K562 (cell line): ENCODE data around the gene CCNT2. TPM values are rescaled to one million over a fixed set of nuclear protein-coding genes. Genes with fewer than 3 reads are reported as not detected.

Source experiments
- CBFB ChIP-seq: sonication (generic); formaldehyde crosslinking; IDR thresholded peaks from 2 replicates; pipeline ENCODE4 v1.4.0; 2020; ENCODE audit warnings: mild to moderate bottlenecking, missing genetic modification reagents
- CEBPB ChIP-seq: fragments of 450-650 bp; IDR thresholded peaks from 2 replicates; pipeline ENCODE4 v1.6.1; 2016; ENCODE audit warnings: missing genetic modification characterization, missing compliant biosample characterization
- CREM ChIP-seq: IDR thresholded peaks from 2 replicates; pipeline ENCODE4 v1.6.1; 2014; ENCODE audit warnings: antibody characterized with exemption, low read depth
- LCOR ChIP-seq: sonication (generic); formaldehyde crosslinking; IDR thresholded peaks from 2 replicates; pipeline ENCODE4 v1.8.0; 2022; ENCODE audit warnings: mild to moderate bottlenecking, missing genetic modification reagents
- MEF2A ChIP-seq: IDR thresholded peaks from 2 replicates; pipeline ENCODE4 v1.6.1; 2011; ENCODE audit warnings: low read depth, mild to moderate bottlenecking, low read length, moderate library complexity; ENCODE audit not compliant: control insufficient read depth
- NR3C1 ChIP-seq: sonication (generic); formaldehyde crosslinking; IDR thresholded peaks from 2 replicates; pipeline ENCODE4 v1.8.1; 2022; ENCODE audit warnings: missing genetic modification reagents
- PTTG1 ChIP-seq: fragments of 450-650 bp; IDR thresholded peaks from 2 replicates; pipeline ENCODE4 v1.6.1; 2016; ENCODE audit warnings: low read depth, mild to moderate bottlenecking, missing genetic modification characterization, missing compliant biosample characterization
- RBM15 ChIP-seq: fragments of 200-400 bp; formaldehyde crosslinking; IDR thresholded peaks from 2 replicates; pipeline ENCODE4 v1.6.1; 2018; ENCODE audit warnings: mild to moderate bottlenecking, low read length, moderate library complexity; ENCODE audit not compliant: insufficient read depth
- RCOR1 ChIP-seq, 2 experiments: IDR thresholded peaks; 2 replicates each; pipeline ENCODE4 v1.6.1; 2012; ENCODE audit warnings: low read depth in 2 of 2, low read length in 2 of 2, borderline replicate concordance in 1 of 2, improper control_type of control experiment in 1 of 2
- SAP30 ChIP-seq: fragments of 200-600 bp; sonication (generic); IDR thresholded peaks from 2 replicates; pipeline ENCODE4 v1.6.1; 2012; ENCODE audit warnings: borderline replicate concordance, low read depth, mild to moderate bottlenecking, moderate library complexity, low read length, control low read depth, inconsistent platforms; ENCODE audit not compliant: insufficient read depth, poor library complexity, severe bottlenecking
- YBX1 ChIP-seq: fragments of 450-650 bp; IDR thresholded peaks from 2 replicates; pipeline ENCODE4 v1.7.1; 2016; ENCODE audit warnings: mild to moderate bottlenecking
- ZEB2 ChIP-seq: fragments of 450-650 bp; IDR thresholded peaks from 2 replicates; pipeline ENCODE4 v1.6.1; 2016
- ZNF12 ChIP-seq: sonication (generic); formaldehyde crosslinking; IDR thresholded peaks from 2 replicates; pipeline ENCODE4 v1.4.0; 2020; ENCODE audit warnings: mild to moderate bottlenecking, missing genetic modification reagents
- ZNF134 ChIP-seq: fragments of 250-450 bp; sonication (Bioruptor Pico); conservative IDR thresholded peaks from 2 replicates; pipeline ENCODE4 v1.4.0; 2020
- ZNF586 ChIP-seq: fragments of 450-650 bp; formaldehyde crosslinking; conservative IDR thresholded peaks from 2 replicates; pipeline ENCODE4 v1.4.0; 2020; ENCODE audit warnings: mild to moderate bottlenecking, moderate library complexity
- ZNF75A ChIP-seq: fragments of 450-650 bp; formaldehyde crosslinking; IDR thresholded peaks from 2 replicates; pipeline ENCODE4 v1.4.0; 2020; ENCODE audit warnings: mild to moderate bottlenecking
- ZNF830 ChIP-seq: fragments of 250-450 bp; sonication (Bioruptor Pico); IDR thresholded peaks from 2 replicates; pipeline ENCODE4 v1.5.0; 2021; ENCODE audit warnings: mild to moderate bottlenecking
- polyA plus RNA-seq, 8 experiments: library from polyadenylated mRNA; depleted of rRNA in 4 of 8; stranded (reverse) in 5 of 8; unstranded in 3 of 8; fragments of >200 nt; fragmentation: Nextera tagmentation in 2 of 8; fragmentation: Illumina TruSeq in 1 of 8; extraction: Ambion mirVana in 2 of 8; extraction: Trizol in 1 of 8; gene quantifications; 2 replicates each; pipeline versions ENCODE4 v1.2.1 to v1.2.3, GENCODE V29; 2011 to 2014; ENCODE audit warnings: inconsistent platforms in 1 of 8, missing spikeins in 1 of 8
- total RNA-seq, 7 experiments: library from RNA; depleted of rRNA in 6 of 7; stranded (reverse); fragments of >200 nt in 6 of 7; fragmentation: Illumina TruSeq in 2 of 7; extraction: Trizol in 2 of 7; gene quantifications; 2 replicates each; pipeline versions ENCODE4 v1.2.1 to v1.2.3, GENCODE V29; 2011 to 2021; ENCODE audit warnings: low replicate concordance in 1 of 7
- TF ChIP-seq, protein P1 (sequence below): fragments of 450-650 bp; IDR thresholded peaks from 2 replicates; pipeline ENCODE4 v1.6.1; 2018; ENCODE audit warnings: mild to moderate bottlenecking, low read depth; ENCODE audit not compliant: partially characterized antibody
- TF ChIP-seq, protein P2 (sequence below): fragments of 450-650 bp; IDR thresholded peaks from 2 replicates; pipeline ENCODE4 v1.6.1; 2017; ENCODE audit warnings: antibody characterized with exemption, mild to moderate bottlenecking
- TF ChIP-seq, protein P3 (sequence below): sonication (generic); formaldehyde crosslinking; IDR thresholded peaks from 2 replicates; pipeline ENCODE4 v1.8.0; 2022; ENCODE audit warnings: missing genetic modification reagents, mild to moderate bottlenecking, borderline replicate concordance

The CCNT2 gene
- total and polyA plus RNA-seq, 9 of the 15 experiments (the other 6 are each of a cell fraction or from before 2014, with no cell fraction given): 12.6 to 30.0 (median 22.7) TPM

DNA sequence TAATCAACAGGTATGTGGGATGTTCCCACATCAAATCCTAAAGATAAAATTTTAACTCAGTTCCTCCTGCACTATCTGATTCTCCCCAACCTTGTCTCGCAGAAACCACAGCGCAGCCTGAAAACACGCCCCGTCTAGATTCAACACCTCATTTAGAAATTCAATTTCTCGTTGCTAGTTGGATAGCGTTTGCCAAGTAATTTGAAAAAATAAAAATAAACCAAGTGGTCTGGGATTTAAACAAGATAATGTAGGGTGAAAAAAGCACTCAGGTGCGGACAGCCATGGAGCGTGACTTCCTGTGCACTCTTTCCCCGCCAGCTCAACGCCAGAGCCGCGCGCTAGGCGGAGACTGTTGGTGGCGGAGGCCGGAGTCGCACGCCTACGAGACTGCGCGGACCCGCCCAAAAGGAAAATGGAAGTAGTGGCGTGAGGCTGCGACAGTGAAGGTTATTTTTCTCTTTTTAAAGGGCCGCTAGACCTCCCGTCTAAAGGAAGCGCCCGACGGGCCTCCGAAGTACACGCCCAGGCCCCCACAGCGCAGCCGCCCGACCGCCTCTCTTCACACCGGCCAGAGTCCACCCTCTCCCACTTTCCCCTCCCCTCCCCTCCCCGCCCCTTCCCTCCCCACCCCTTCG lies 615 bp upstream of the CCNT2 start (continued):
- TF ChIP-seq PTTG1 (no peak), LCOR (CRISPR knock-in tag) (0 out of 2 replicates have a peak, but pooled peaks have one; percentile 72), RBM15 (no peak), CEBPB (tag) (no peak), MEF2A (no peak), NR3C1 (CRISPR knock-in tag) (no peak), ZNF586 (CRISPR knock-in tag) (no peak), SAP30 (no peak), ZNF134 (no peak), RCOR1 (IDR thresholded peaks at IDR 0.05; ENCODE audit: borderline replicate concordance in 1 of 2, low read depth in 2 of 2, low read length in 2 of 2) (no peak; a peak in 1 of 4 replicates), ZEB2 (0 out of 2 replicates have a peak, but pooled peaks have one; percentile 54), ZNF12 (no peak), CBFB (CRISPR knock-in tag) (no peak), ZNF75A (CRISPR knock-in tag) (no peak), CREM (no peak), YBX1 (no peak), ZNF830 (no peak)
- TF ChIP-seq, protein P1, sequence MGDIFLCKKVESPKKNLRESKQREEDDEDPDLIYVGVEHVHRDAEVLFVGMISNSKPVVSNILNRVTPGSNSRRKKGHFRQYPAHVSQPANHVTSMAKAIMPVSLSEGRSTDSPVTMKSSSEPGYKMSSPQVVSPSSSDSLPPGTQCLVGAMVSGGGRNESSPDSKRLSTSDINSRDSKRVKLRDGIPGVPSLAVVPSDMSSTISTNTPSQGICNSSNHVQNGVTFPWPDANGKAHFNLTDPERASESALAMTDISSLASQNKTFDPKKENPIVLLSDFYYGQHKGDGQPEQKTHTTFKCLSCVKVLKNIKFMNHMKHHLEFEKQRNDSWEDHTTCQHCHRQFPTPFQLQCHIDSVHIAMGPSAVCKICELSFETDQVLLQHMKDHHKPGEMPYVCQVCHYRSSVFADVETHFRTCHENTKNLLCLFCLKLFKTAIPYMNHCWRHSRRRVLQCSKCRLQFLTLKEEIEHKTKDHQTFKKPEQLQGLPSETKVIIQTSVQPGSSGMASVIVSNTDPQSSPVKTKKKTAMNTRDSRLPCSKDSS: no peak
- TF ChIP-seq, protein P2, sequence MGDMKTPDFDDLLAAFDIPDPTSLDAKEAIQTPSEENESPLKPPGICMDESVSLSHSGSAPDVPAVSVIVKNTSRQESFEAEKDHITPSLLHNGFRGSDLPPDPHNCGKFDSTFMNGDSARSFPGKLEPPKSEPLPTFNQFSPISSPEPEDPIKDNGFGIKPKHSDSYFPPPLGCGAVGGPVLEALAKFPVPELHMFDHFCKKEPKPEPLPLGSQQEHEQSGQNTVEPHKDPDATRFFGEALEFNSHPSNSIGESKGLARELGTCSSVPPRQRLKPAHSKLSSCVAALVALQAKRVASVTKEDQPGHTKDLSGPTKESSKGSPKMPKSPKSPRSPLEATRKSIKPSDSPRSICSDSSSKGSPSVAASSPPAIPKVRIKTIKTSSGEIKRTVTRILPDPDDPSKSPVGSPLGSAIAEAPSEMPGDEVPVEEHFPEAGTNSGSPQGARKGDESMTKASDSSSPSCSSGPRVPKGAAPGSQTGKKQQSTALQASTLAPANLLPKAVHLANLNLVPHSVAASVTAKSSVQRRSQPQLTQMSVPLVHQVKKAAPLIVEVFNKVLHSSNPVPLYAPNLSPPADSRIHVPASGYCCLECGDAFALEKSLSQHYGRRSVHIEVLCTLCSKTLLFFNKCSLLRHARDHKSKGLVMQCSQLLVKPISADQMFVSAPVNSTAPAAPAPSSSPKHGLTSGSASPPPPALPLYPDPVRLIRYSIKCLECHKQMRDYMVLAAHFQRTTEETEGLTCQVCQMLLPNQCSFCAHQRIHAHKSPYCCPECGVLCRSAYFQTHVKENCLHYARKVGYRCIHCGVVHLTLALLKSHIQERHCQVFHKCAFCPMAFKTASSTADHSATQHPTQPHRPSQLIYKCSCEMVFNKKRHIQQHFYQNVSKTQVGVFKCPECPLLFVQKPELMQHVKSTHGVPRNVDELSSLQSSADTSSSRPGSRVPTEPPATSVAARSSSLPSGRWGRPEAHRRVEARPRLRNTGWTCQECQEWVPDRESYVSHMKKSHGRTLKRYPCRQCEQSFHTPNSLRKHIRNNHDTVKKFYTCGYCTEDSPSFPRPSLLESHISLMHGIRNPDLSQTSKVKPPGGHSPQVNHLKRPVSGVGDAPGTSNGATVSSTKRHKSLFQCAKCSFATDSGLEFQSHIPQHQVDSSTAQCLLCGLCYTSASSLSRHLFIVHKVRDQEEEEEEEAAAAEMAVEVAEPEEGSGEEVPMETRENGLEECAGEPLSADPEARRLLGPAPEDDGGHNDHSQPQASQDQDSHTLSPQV: no peak
- TF ChIP-seq, protein P3, sequence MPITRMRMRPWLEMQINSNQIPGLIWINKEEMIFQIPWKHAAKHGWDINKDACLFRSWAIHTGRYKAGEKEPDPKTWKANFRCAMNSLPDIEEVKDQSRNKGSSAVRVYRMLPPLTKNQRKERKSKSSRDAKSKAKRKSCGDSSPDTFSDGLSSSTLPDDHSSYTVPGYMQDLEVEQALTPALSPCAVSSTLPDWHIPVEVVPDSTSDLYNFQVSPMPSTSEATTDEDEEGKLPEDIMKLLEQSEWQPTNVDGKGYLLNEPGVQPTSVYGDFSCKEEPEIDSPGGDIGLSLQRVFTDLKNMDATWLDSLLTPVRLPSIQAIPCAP (CRISPR knock-in tag): no peak
